Measurements from ENCODE around the gene SF3B4.

GRCh38 chr1:149931212-149931790, 3.7 kb upstream of the SF3B4 start:
- TF ChIP-seq CTCF (IDR thresholded peaks at IDR 0.05) (no peak), ZFX (IDR thresholded peaks at IDR 0.05; ENCODE audit: borderline replicate concordance) (no peak)

All from 22Rv1 (cell line).